Measurements from ENCODE around the gene SOX6.

The SOX6 gene

GRCh38 chr11:15985127-15985859 lies 371.1 kb downstream of the SOX6 start:
- no peak for DNase-seq

- DNase-seq: no peak
Observed at GRCh38 chr11:15981292-15981691, 375.1 kb downstream of the SOX6 start.

GRCh38 chr11:15977116-15977515 lies 379.2 kb downstream of the SOX6 start:
- no peak for DNase-seq

GRCh38 chr11:15976433-15977045 lies 379.8 kb downstream of the SOX6 start:
- no peak for DNase-seq

- no peak for DNase-seq
Observed at GRCh38 chr11:15975742-15976141, 380.6 kb downstream of the SOX6 start.

GRCh38 chr11:15972838-15973237 lies 383.5 kb downstream of the SOX6 start:
- peak; percentile 27 for DNase-seq

- no peak for DNase-seq
Observed at GRCh38 chr11:15971215-15971546, 385.2 kb downstream of the SOX6 start.

GRCh38 chr11:15970506-15971214 lies 385.7 kb downstream of the SOX6 start:
- no peak for DNase-seq

GRCh38 chr11:15969701-15970329 lies 386.5 kb downstream of the SOX6 start:
- no peak for DNase-seq

- no peak for DNase-seq
Observed at GRCh38 chr11:15969281-15969680, 387.1 kb downstream of the SOX6 start.

- no peak for DNase-seq
Observed at GRCh38 chr11:15968461-15969130, 387.8 kb downstream of the SOX6 start.

GRCh38 chr11:15967966-15968365 lies 388.4 kb downstream of the SOX6 start:
- no peak for DNase-seq

GRCh38 chr11:15967166-15967565 lies 389.2 kb downstream of the SOX6 start:
- DNase-seq: no peak

- DNase-seq: no peak
Observed at GRCh38 chr11:15965562-15966250, 390.6 kb downstream of the SOX6 start.

GRCh38 chr11:15963266-15963665 lies 393.1 kb downstream of the SOX6 start:
- no peak for DNase-seq

GRCh38 chr11:15958910-15959309 lies 397.4 kb downstream of the SOX6 start:
- DNase-seq: no peak

- no peak for DNase-seq
Observed at GRCh38 chr11:15957234-15957633, 399.1 kb downstream of the SOX6 start.

- no peak for DNase-seq
Observed at GRCh38 chr11:15956302-15956701, 400.0 kb downstream of the SOX6 start.

- DNase-seq: no peak
Observed at GRCh38 chr11:15955595-15955994, 400.8 kb downstream of the SOX6 start.

GRCh38 chr11:15947681-15948648 lies 408.4 kb downstream of the SOX6 start:
- no peak for DNase-seq

GRCh38 chr11:15945726-15946125 lies 410.6 kb downstream of the SOX6 start:
- DNase-seq: no peak

All from NCI-H524 treated with DMSO at 0.1 percent for 48 hours (cell line).